Motor neuron (in vitro differentiated cells): ENCODE results near the gene SAMD1. TPM values are rescaled to one million over a fixed set of nuclear protein-coding genes. Genes with fewer than 3 reads are reported as not detected.

Source experiments
- ATAC-seq, 8 experiments: fragments of 200-7000 bp; cut with Tn5 transposase; replicated peaks in 6 of 8; 2 replicates each; pipeline ENCODE4 v1.8.0; 2021; ENCODE audit warnings: mild to moderate bottlenecking in 8 of 8, moderate library complexity in 8 of 8
- H3K27ac ChIP-seq, 2 donors: fragments of 250-450 bp; sonication (Bioruptor Pico); 2 replicates each; pipeline ENCODE4 v1.9.0; 2021; ENCODE audit warnings: antibody characterized with exemption in 2 of 2, mild to moderate bottlenecking in 2 of 2, moderate library complexity in 1 of 2
- H3K4me1 ChIP-seq, 2 donors: fragments of 250-450 bp; sonication (Bioruptor Pico); replicated peaks in 1 of 2; 2 replicates each; pipeline ENCODE4 v1.6.1; 2021; ENCODE audit warnings: antibody characterized with exemption in 2 of 2, mild to moderate bottlenecking in 2 of 2, moderate library complexity in 1 of 2
- H3K4me3 ChIP-seq, 5 donors: fragments of 250-450 bp; sonication (Bioruptor Pico); 2 replicates each; pipeline ENCODE4 v1.9.0; 2021; ENCODE audit warnings: antibody characterized with exemption in 5 of 5, mild to moderate bottlenecking in 5 of 5, moderate library complexity in 4 of 5
- WGBS, 10 experiments: fragments of 450-650 bp; shearing (Covaris generic); methylation state at CpG; one replicate each; pipeline ENCODE4 v1.0.0; 2022; 5-methylcytosine and 5-hydroxymethylcytosine counted together
- in situ Hi-C, 9 experiments: fragments of 400-800 bp; cut with MboI; loops; one replicate each; pipeline ENCODE4 v1.15.0; 2021; ENCODE audit warnings: low sequenced_read_pairs in 9 of 9, low pct_unique_long_range_greater_than_20kb in 2 of 9; ENCODE audit not compliant: unreplicated experiment in 9 of 9
- total RNA-seq, 8 experiments: library from RNA; unstranded; fragments of 300-600 nt; gene quantifications; 2 replicates each; pipeline versions ENCODE4 v1.2.3 to v1.2.4, GENCODE V29; 2022

Gene SAMD1
- total RNA-seq, 8 experiments from 2014 or later = 14.1 to 51.5 (median 39.2) TPM

- ATAC-seq = no peak
- Histone ChIP-seq H3K27ac (no peak overlapping the region), H3K4me1 (peaks cover 20 to 23% of the 10 kb centered on the region in 2 donors), H3K4me3 (no peak overlapping the region)
- 100% methylated on average over 1 of the region's 1 CpG; no CpG with 5 or more reads in 9 of the 10 experiments for WGBS, 10 experiments
- in situ Hi-C loops = no loop called here
Observed at GRCh38 chr19:14111486-14111885, 20.9 kb upstream of the SAMD1 start.

- 40 to 100% (median 100%) methylated on average over 1 of the region's 2 CpGs; no CpG with 5 or more reads in 4 of the 10 experiments for WGBS, 10 experiments
- Histone ChIP-seq H3K27ac (no peak overlapping the region), H3K4me3 (no peak overlapping the region), H3K4me1 (peaks cover 12 to 17% of the 10 kb centered on the region in 2 donors)
- no peak for ATAC-seq
- in situ Hi-C loops = no loop called here
Observed at GRCh38 chr19:14110650-14111049, 20.1 kb upstream of the SAMD1 start.

GRCh38 chr19:14107581-14108461 lies 17.3 kb upstream of the SAMD1 start:
- H3K4me1 ChIP-seq = peaks cover 5% of the 10 kb centered on the region in 2 donors
- no peak overlapping the region for H3K4me3 ChIP-seq
- in situ Hi-C loops = no loop called here
- WGBS, 10 experiments = 40 to 100% (median 84%) methylated on average over 1 to 6 of the region's 23 CpGs; no CpG with 5 or more reads in 3 of the 10 experiments
- no peak overlapping the region for H3K27ac ChIP-seq
- no peak for ATAC-seq

- Histone ChIP-seq H3K4me1 (no peaks in the 10 kb centered on the region), H3K27ac (no peak overlapping the region), H3K4me3 (no peak overlapping the region)
- in situ Hi-C loops = no loop called here
- WGBS, 10 experiments = no CpG with 5 or more reads among the region's 16 CpGs
- peak in 1 of 8 experiments; percentile 22 for ATAC-seq
Observed at GRCh38 chr19:14106840-14107239, 16.3 kb upstream of the SAMD1 start.

- no peaks in the 10 kb centered on the region for H3K4me1 ChIP-seq
- ATAC-seq = no peak
- no peak overlapping the region for H3K4me3 ChIP-seq
- 86 to 100% (median 93%) methylated on average over 1 to 5 of the region's 8 CpGs; no CpG with 5 or more reads in 5 of the 10 experiments for WGBS, 10 experiments
- in situ Hi-C loops = no loop called here
- no peak overlapping the region for H3K27ac ChIP-seq
Observed at GRCh38 chr19:14105680-14106079, 15.1 kb upstream of the SAMD1 start.

GRCh38 chr19:14103310-14103709 lies 12.8 kb upstream of the SAMD1 start:
- no peak overlapping the region for H3K27ac ChIP-seq
- no peak for ATAC-seq
- 86 to 100% methylated on average over 1 of the region's 1 CpG; no CpG with 5 or more reads in 8 of the 10 experiments for WGBS, 10 experiments
- no peak overlapping the region for H3K4me3 ChIP-seq
- no peaks in the 10 kb centered on the region for H3K4me1 ChIP-seq
- in situ Hi-C loops = no loop called here

GRCh38 chr19:14102756-14103155 lies 12.2 kb upstream of the SAMD1 start:
- H3K4me1 ChIP-seq = no peaks in the 10 kb centered on the region
- in situ Hi-C loops = no loop called here
- H3K4me3 ChIP-seq = no peak overlapping the region
- no peak overlapping the region for H3K27ac ChIP-seq
- WGBS, 10 experiments = 100% methylated on average over 1 to 6 of the region's 10 CpGs; no CpG with 5 or more reads in 7 of the 10 experiments
- ATAC-seq = no peak

GRCh38 chr19:14102102-14102696 lies 11.6 kb upstream of the SAMD1 start:
- in situ Hi-C loops = no loop called here
- 71 to 100% (median 87%) methylated on average over 1 to 4 of the region's 11 CpGs; no CpG with 5 or more reads in 5 of the 10 experiments for WGBS, 10 experiments
- H3K4me3 ChIP-seq = no peak overlapping the region
- no peak overlapping the region for H3K27ac ChIP-seq
- ATAC-seq = no peak
- H3K4me1 ChIP-seq = no peaks in the 10 kb centered on the region

- ATAC-seq = no peak
- Histone ChIP-seq H3K4me3 (no peak overlapping the region), H3K4me1 (no peaks in the 10 kb centered on the region), H3K27ac (no peak overlapping the region)
- 83 to 100% (median 100%) methylated on average over 1 to 6 of the region's 6 CpGs; no CpG with 5 or more reads in 3 of the 10 experiments for WGBS, 10 experiments
- in situ Hi-C loops = no loop called here
Observed at GRCh38 chr19:14101003-14101545, 10.5 kb upstream of the SAMD1 start.

- Histone ChIP-seq H3K4me3 (no peak overlapping the region), H3K27ac (no peak overlapping the region), H3K4me1 (no peaks in the 10 kb centered on the region)
- ATAC-seq = peak in 5 of 8 experiments; percentile 9 to 35 (median 18)
- in situ Hi-C loops = no loop called here
- 40 to 100% (median 83%) methylated on average over 1 to 15 of the region's 21 CpGs; no CpG with 5 or more reads in 5 of the 10 experiments for WGBS, 10 experiments
Observed at GRCh38 chr19:14097532-14098151, 7.1 kb upstream of the SAMD1 start.

- no peak overlapping the region for H3K27ac ChIP-seq
- peaks cover 0 to 5% of the 10 kb centered on the region in 2 donors for H3K4me1 ChIP-seq
- 92 to 100% (median 100%) methylated on average over 1 to 4 of the region's 11 CpGs; no CpG with 5 or more reads in 6 of the 10 experiments for WGBS, 10 experiments
- ATAC-seq = no peak
- H3K4me3 ChIP-seq = no peak overlapping the region
- in situ Hi-C loops = no loop called here
Observed at GRCh38 chr19:14096272-14096992, 5.9 kb upstream of the SAMD1 start.

- in situ Hi-C loops = no loop called here
- Histone ChIP-seq H3K4me1 (peaks cover 0 to 5% of the 10 kb centered on the region in 2 donors), H3K4me3 (no peak overlapping the region), H3K27ac (no peak overlapping the region)
- WGBS, 10 experiments = 83 to 100% (median 94%) methylated on average over 3 to 6 of the region's 7 CpGs; no CpG with 5 or more reads in 3 of the 10 experiments
- no peak for ATAC-seq
Observed at GRCh38 chr19:14094854-14095253, 4.3 kb upstream of the SAMD1 start.
